Testis (tissue), 3 donors: ENCODE measurements around the gene TBXAS1. TPM values are rescaled to one million over a fixed set of nuclear protein-coding genes. Genes with fewer than 3 reads are reported as not detected.

Experiments used
- DNase-seq: peaks from one replicate; pipeline ENCODE4 v3.0.0-alpha.2; 2019
- H3K27ac ChIP-seq, 2 donors: fragments of 200-600 bp; sonication (generic); one replicate each; pipeline ENCODE4 v1.5.1; 2019
- H3K27me3 ChIP-seq: fragments of 200-600 bp; sonication (generic); one replicate; pipeline ENCODE4 v1.5.1; 2019
- H3K36me3 ChIP-seq: fragments of 200-600 bp; sonication (generic); one replicate; pipeline ENCODE4 v1.5.1; 2017; ENCODE audit warnings: low read depth; ENCODE audit errors: missing control alignments
- H3K4me1 ChIP-seq: fragments of 200-600 bp; sonication (generic); one replicate; pipeline ENCODE4 v1.5.1; 2019
- H3K4me3 ChIP-seq, 2 donors: fragments of 200-600 bp; sonication (generic); one replicate each; pipeline ENCODE4 v1.5.1; 2017 to 2019
- H3K9me3 ChIP-seq: fragments of 200-600 bp; sonication (generic); one replicate; pipeline ENCODE4 v1.5.1; 2017
- CTCF ChIP-seq, 3 experiments: fragments of 450-650 bp in 2 of 3; fragments of 200-600 bp in 1 of 3; sonication (generic) in 1 of 3; IDR thresholded peaks; one replicate each; pipeline ENCODE4 v1.5.1; 2016 to 2019; ENCODE audit warnings: antibody characterized with exemption in 3 of 3, mild to moderate bottlenecking in 2 of 3, moderate library complexity in 1 of 3
- POLR2A ChIP-seq: fragments of 450-650 bp; IDR thresholded peaks from one replicate; pipeline ENCODE4 v1.6.1; 2017; ENCODE audit warnings: antibody characterized with exemption, mild to moderate bottlenecking, moderate library complexity
- WGBS, 2 donors: methylation state at CpG; one replicate each; pipeline ENCODE4 v1.1.5; 2018; 5-methylcytosine and 5-hydroxymethylcytosine counted together
- intact Hi-C: fragments of 100-400 bp; cut with DNase I; formaldehyde crosslinking; loops from one replicate; pipeline ENCODE4 v1.15.1; 2023; ENCODE audit warnings: low total_unique reads
- polyA plus RNA-seq: library from polyadenylated mRNA; stranded (reverse); fragments of 350-450 nt; fragmentation: Illumina TruSeq; extraction: RNeasy Lipid Tissue Mini Kit (QIAGEN cat#74804); gene quantifications from one replicate; pipeline ENCODE4 v1.2.3, GENCODE V29; 2014; ENCODE audit warnings: low read depth, low replicate concordance; ENCODE audit not compliant: insufficient read depth
- total RNA-seq, 2 donors: library from RNA; depleted of rRNA; stranded (reverse); fragments of >200 nt; gene quantifications; one replicate each; pipeline ENCODE4 v1.2.3, GENCODE V29; 2016

The TBXAS1 gene
- total and polyA plus RNA-seq, 3 donors from 2014 or later = 4.9 to 5.7 (median 5.2) TPM

GRCh38 chr7:139931190-139931934 lies 102.3 kb downstream of the TBXAS1 start:
- TF ChIP-seq CTCF (IDR thresholded peaks at IDR 0.05) (no peak), POLR2A (no peak)
- intact Hi-C loops = no loop called here
- 69 to 73% methylated on average over 8 of the region's 8 CpGs for WGBS, 2 donors

GRCh38 chr7:139932531-139932930 lies 103.5 kb downstream of the TBXAS1 start:
- H3K27me3 ChIP-seq = no peaks in the 10 kb centered on the region
- intact Hi-C loops = no loop called here
- H3K4me1 ChIP-seq = no peaks in the 10 kb centered on the region
- no peak overlapping the region for H3K27ac ChIP-seq
- DNase-seq = no peak
- H3K36me3 ChIP-seq = no peaks in the 10 kb centered on the region
- TF ChIP-seq POLR2A = no peak
- TF ChIP-seq CTCF (IDR thresholded peaks at IDR 0.05) = no peak
- no peak overlapping the region for H3K4me3 ChIP-seq
- H3K9me3 ChIP-seq = no peaks in the 10 kb centered on the region

More at GRCh38 chr7:139931190-139931934, 102.3 kb downstream of the TBXAS1 start:
- Histone ChIP-seq H3K27ac (no peak overlapping the region), H3K9me3 (no peaks in the 10 kb centered on the region), H3K4me1 (no peaks in the 10 kb centered on the region), H3K36me3 (no peaks in the 10 kb centered on the region), H3K4me3 (no peak overlapping the region), H3K27me3 (no peaks in the 10 kb centered on the region)
- no peak for DNase-seq

GRCh38 chr7:139936760-139937310 lies 107.8 kb downstream of the TBXAS1 start:
- Histone ChIP-seq H3K9me3 (no peaks in the 10 kb centered on the region), H3K36me3 (no peaks in the 10 kb centered on the region), H3K27ac (no peak overlapping the region), H3K27me3 (no peaks in the 10 kb centered on the region), H3K4me3 (no peak overlapping the region), H3K4me1 (no peaks in the 10 kb centered on the region)
- TF ChIP-seq CTCF (IDR thresholded peaks at IDR 0.05) = no peak
- no peak for TF ChIP-seq POLR2A
- no peak for DNase-seq
- 55 to 82% methylated on average over 1 to 2 of the region's 2 CpGs for WGBS, 2 donors
- intact Hi-C loops = no loop called here

GRCh38 chr7:139937715-139938114 lies 108.7 kb downstream of the TBXAS1 start:
- Histone ChIP-seq H3K4me1 (no peaks in the 10 kb centered on the region), H3K27me3 (no peaks in the 10 kb centered on the region), H3K27ac (no peak overlapping the region), H3K36me3 (no peaks in the 10 kb centered on the region), H3K4me3 (no peak overlapping the region), H3K9me3 (no peaks in the 10 kb centered on the region)
- 72 to 75% methylated on average over 6 of the region's 6 CpGs for WGBS, 2 donors
- no peak for TF ChIP-seq POLR2A
- no peak for TF ChIP-seq CTCF (IDR thresholded peaks at IDR 0.05)
- intact Hi-C loops = no loop called here
- DNase-seq = no peak

- intact Hi-C loops = no loop called here
- Histone ChIP-seq H3K4me1 (no peaks in the 10 kb centered on the region), H3K27ac (no peak overlapping the region), H3K36me3 (no peaks in the 10 kb centered on the region), H3K27me3 (no peaks in the 10 kb centered on the region), H3K9me3 (no peaks in the 10 kb centered on the region), H3K4me3 (no peak overlapping the region)
- TF ChIP-seq POLR2A (no peak), CTCF (IDR thresholded peaks at IDR 0.05) (no peak)
- WGBS, 2 donors = 83 to 91% methylated on average over 2 of the region's 2 CpGs
- DNase-seq = no peak
These were observed 111.8 kb downstream of the TBXAS1 start for GRCh38 chr7:139940866-139941265.
